Coronary artery (tissue), 2 donors: Measurements from ENCODE around the gene EPGN.

ENCODE experiments used
- DNase-seq: peaks from one replicate; pipeline ENCODE4 v3.0.0-alpha.2; 2017; ENCODE audit warnings: low spot score
- H3K27ac ChIP-seq, 2 donors: fragments of 200-600 bp; sonication (generic); one replicate each; pipeline ENCODE4 v1.5.1; 2016 to 2019
- H3K4me3 ChIP-seq: fragments of 200-600 bp; sonication (generic); 2 replicates; pipeline ENCODE4 v1.5.1; 2016; ENCODE audit warnings: mild to moderate bottlenecking, moderate library complexity
- CTCF ChIP-seq: fragments of 200-600 bp; sonication (generic); IDR thresholded peaks from one replicate; pipeline ENCODE4 v1.5.1; 2019; ENCODE audit warnings: antibody characterized with exemption

The EPGN gene

GRCh38 chr4:74308215-74308614, at the start of gene EPGN:
Gene EPGN, plus strand, starts transcription at chr4:74308470. Its CDS starts 64 bp downstream, at chr4:74308534.
- DNase-seq: no peak
- H3K4me3 ChIP-seq: no peak within 1 kb of the TSS
- no peak within 1 kb of the TSS for H3K27ac ChIP-seq
- no peak for TF ChIP-seq CTCF

GRCh38 chr4:74258963-74259362, 49.3 kb upstream of the EPGN start:
- H3K4me3 ChIP-seq: no peak overlapping the region
- no peak for DNase-seq
- H3K27ac ChIP-seq: no peak overlapping the region
- TF ChIP-seq CTCF: no peak

GRCh38 chr4:74260036-74260435, 48.2 kb upstream of the EPGN start:
- no peak for TF ChIP-seq CTCF
- Histone ChIP-seq H3K27ac (no peak overlapping the region), H3K4me3 (no peak overlapping the region)
- DNase-seq: no peak

- no peak for DNase-seq
- TF ChIP-seq CTCF: no peak
Observed at GRCh38 chr4:74262522-74262921, 45.7 kb upstream of the EPGN start.

GRCh38 chr4:74263551-74263950, 44.7 kb upstream of the EPGN start:
- DNase-seq: no peak
- TF ChIP-seq CTCF: no peak
- no peak overlapping the region for H3K27ac ChIP-seq
- H3K4me3 ChIP-seq: no peak overlapping the region

More at GRCh38 chr4:74262522-74262921, 45.7 kb upstream of the EPGN start:
- no peak overlapping the region for H3K27ac ChIP-seq
- H3K4me3 ChIP-seq: no peak overlapping the region

- DNase-seq: no peak
- Histone ChIP-seq H3K27ac (no peak overlapping the region), H3K4me3 (no peak overlapping the region)
- TF ChIP-seq CTCF: no peak
Observed at GRCh38 chr4:74266081-74266480, 42.2 kb upstream of the EPGN start.

- no peak for TF ChIP-seq CTCF
- Histone ChIP-seq H3K27ac (no peak overlapping the region), H3K4me3 (no peak overlapping the region)
- no peak for DNase-seq
Observed at GRCh38 chr4:74267998-74268606, 40.2 kb upstream of the EPGN start.
